HG03520 (cell line): Measurements from ENCODE around the gene CDCP2.
"Not testable (repeated sequence)": the region's sequence is repeated elsewhere in the genome, so short reads cannot be mapped to it uniquely, and the experiment has no call there.

Source experiments
- ATAC-seq: cut with Tn5 transposase; IDR thresholded peaks from one replicate; pipeline ENCODE4 v1.9.1; 2021; ENCODE audit warnings: mild to moderate bottlenecking, moderate library complexity; ENCODE audit not compliant: unreplicated experiment

CDCP2 gene

DNA sequence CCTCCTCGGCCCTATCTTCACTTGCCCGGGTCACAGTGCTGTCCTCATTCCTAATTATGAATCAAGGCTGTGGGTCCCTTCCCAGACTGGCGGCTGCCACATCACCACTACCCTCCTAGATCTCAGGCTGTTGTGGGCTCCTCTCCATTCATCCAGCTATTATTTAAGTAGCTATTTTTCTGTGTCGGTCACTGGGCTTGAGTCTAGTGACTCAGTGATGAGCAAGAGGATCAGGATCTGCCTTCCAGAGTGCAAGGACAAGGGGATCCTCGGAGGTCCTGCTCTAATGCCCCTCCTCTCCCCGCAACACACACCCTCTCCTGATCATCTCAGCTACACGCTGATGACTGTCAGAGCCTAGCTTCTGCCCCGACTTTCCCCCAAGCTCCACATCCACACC lies 34.1 kb downstream of the CDCP2 start:
- ATAC-seq: no peak

DNA sequence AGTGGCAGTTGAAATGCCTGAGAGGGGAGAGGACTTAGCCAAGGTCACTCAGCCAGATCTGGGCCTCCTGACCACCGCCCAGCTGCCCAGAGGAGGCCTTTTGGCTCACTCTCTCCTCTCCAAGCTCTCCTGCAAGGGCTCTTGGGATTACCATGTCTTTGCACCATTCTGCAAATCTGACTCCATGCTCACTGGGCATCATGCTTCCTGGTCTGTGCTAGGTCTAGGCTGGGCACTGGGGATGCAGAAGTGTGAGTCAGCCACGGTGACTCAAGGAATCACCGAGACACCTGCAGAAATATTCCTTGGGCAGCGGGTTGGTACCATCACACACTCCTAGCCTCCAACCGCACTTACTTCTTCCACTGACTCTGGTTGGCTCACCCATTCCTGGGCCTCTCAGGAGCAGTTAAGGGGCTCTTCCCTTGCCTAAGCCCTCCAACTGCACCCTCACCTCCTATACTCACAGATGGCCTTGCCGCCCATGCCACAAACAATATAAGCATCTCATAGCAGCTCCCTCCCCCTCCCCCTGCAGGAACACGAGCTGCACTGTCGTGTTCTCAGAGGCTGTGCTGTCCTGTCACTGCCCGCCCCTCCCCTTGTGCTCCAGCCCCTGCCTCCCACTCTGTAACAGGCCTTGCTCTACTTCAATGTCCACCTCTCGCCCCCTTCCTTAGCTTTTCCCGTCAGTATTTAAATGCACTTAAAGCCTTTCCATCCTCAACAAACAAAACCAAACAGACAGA lies 34.8 kb downstream of the CDCP2 start:
- ATAC-seq: no peak

DNA sequence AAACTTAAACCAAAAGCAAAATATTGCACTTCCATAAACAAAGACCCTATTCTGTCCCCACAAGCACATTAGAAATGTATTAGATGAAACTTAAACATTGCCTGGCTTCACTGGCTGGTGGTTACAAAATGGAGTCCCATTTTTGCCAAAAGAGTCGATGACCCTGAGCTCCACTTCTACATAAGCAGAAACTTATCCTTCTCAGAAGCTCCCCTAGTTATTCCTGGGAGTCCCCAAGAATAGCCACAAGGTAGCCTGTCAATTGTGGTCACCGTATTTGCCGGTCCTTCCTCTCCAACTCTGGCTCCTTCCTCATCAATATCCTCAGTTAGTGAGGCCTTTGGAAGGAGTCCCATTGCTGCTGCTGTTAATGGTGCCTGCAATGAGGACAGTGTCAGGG lies 37.3 kb downstream of the CDCP2 start:
- ATAC-seq: no peak

DNA sequence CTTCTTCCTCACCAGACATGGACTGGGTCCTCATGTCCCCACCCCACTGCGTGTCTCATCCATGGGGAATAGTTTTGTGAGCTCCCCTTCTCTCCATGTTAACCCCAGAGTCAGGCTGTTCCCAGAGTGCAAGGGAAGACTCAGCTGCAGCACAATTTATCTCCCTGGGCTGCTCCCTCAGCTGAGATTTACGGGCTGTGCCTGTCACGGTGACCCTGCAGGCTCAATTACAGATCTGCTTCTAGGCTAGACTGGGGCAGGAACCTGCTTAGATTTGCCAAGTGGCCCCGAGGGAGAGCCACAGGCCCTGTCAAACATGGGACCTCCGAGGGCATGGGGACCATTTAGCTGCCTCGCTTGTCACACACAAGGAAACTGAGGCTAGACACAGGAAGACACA lies 37.8 kb downstream of the CDCP2 start:
- no peak for ATAC-seq

DNA sequence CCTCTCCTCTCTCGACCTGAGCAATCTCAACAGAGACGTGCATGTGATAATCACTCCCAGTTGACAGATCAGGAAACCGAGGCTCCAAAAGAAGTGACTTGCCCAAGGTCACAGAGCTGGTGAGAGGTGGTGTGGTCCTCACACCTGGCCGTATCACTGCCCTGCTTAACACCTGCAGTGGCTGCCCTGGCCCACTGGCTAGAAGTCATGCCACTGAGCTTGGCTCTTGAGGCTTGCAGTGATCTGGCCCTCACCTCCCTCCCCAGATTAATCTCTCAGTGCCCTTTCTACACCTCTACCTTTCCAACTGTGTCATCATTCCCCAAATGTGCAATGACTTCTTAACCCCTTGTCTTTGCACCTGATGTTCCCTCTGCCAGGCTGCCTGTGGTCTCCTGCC lies 38.8 kb downstream of the CDCP2 start:
- ATAC-seq: no peak

DNA sequence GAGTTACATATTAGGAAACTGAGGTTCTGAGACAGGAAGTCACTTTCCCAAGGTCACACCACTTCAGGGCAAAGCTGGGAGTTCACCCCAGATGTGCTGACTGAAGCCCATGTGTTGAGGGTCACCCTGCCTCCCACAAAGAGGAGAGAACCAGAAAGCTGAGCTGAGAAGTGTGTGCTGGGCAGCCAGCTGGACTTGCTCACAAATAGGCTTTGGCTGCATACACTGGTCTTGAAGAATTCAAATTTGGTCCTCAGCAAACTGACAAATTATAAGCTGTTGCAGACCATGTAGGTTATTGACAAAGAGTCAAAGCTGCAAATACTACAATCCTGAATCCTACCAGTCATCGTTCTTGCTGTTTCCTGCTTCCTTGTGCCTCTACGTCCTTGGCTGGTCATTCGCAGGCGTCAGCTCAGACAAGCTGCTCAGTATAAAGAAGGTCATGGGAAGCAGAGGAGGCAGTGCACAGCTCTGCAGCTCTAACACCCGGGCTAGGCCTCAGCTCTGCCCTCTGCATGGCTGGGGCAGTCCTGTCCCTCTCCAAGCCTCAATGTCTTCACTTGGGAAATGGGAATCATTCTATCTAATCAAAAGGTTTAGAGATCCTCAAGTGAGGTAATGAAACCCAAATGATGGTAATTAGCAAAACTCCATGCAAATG lies 40.0 kb downstream of the CDCP2 start:
- ATAC-seq: no peak

DNA sequence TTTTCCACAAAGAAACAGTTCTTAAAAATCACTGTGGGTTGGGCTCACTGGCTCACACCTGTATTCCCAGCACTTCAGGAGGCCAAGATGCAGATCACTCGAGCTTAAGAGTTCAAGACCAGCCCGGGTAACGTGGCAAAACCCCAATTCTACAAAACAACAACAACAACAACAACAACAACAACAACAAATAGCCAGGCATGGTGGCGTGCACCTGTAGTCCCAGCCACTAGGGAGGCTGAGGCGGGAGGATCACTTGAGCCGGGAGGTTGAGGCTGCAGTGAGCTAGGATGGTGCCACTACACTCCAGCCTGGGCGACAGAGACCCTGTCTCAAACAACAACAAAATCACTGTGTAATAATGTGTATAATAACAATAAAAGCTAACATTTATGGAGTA lies 40.8 kb downstream of the CDCP2 start:
- ATAC-seq: no peak

DNA sequence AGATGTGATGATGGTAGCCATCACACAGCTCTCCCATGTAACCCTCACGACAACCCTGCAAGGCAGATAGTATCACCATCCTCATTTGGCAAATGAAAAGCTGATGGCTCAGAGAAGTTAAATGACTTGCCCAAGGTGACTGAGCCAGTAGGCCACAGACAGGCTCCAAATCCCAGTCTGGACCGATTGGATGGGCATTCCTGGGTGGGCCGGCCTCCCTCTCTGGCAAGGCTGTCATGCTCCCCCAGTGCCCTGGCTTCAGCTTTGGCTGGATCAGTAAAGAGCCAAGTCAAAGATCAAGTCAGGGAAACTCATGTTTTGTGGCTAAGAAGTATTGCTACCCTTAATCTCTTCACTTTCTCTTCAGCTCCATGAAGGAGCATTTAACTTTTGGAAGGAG lies 41.2 kb downstream of the CDCP2 start:
- ATAC-seq: no peak

DNA sequence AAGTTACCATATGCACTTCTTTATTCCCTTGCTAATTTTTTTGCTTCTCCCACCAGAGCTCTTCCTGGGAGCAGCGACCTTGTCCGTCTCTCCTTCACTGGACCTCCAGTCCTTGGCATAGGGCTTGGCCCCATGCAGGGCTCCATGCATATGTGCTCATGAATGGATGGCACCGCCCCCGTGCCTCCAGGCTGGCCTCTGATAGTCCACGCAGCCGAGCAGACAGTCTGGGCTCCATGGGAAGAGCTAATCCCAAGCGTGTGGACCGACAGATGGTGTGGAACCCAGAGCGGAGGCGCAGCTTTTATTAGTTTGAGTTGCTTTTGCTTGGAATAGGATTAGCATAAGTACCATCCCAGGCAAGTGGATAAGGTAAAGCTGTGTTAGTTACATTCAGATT lies 41.8 kb downstream of the CDCP2 start:
- ATAC-seq: no peak

DNA sequence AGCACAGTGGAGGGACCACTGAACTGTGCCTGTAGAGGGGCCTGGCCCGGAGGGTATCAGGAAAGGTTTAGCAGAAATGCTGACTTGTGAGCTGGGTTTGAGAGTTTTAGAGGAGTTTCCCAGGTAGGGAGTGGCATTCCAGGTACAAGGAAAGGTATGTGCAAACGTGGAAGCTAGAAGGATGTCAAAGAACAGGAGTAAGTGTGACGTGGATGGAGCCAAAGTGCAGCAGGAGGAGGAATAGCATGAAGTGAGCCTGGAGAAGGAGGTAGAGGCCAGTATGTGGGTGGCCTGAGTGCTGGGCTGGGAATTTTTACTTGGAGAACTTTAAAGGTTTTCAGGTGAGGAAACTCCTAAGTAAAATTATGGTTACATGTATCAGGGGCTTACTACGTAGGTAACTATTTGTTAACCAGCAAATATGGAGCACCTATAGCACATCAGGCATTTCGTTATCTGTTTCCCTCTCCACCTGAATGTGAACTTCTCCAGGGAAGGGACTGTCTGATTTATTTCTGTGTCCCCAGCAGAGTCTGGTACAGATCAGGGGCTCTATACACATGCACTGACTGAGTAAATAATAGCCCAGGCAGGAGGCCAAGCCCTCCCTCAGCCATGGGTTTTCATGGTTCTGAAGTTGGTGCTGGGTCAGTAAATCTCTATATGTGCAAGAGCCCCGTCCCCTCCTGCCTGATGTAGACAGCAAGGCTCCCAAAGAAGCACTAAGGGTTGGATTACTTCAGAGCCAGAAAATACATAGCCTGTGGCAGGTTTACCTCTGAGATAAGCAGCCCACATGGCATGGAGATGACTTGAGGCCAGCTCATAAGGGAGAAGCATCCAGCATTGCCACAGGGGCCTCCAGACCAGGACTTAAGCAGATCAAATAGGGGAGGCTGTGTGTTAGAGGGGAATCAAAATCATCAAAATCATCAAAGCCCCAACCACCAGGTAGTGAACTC lies 43.4 kb downstream of the CDCP2 start:
- ATAC-seq: no peak

DNA sequence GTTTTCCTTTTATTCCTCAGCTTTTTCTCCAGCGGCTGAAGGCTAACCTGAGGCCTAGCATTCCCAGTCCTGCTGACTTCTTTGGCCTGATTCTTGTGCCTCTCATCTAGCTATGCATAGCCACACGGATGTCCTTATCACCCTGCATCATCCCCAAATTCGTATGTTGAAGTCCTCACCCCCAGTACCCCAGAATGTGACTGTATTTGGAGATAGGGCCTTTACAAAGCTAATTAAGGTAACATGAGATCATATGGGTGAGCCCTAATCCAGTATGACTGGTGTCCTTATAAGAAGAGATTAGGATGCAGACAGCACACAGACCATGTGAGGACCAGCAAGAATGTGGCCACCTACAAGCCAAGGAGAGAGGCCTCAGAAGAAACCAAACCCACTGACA lies 44.6 kb downstream of the CDCP2 start:
- no peak for ATAC-seq

DNA sequence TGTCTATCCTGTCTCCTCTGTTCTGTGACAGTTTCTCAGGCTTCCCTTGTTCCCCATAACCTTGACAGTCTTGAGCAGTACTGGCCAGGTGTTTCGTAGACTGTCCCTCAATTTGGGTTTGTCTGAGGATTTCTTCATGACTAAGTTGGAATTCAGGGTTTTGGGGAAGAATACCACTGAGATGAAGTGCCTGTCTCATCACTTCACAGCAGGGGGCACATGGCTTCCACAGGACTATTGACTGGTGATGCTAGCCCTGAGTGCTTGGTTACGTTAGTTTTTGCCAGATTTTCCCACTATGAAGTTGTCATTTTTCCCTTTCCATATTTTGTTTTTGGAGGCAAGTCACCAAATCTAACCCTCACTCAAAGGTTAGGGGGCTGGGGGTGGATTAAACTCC lies 45.7 kb downstream of the CDCP2 start:
- ATAC-seq: no peak

DNA sequence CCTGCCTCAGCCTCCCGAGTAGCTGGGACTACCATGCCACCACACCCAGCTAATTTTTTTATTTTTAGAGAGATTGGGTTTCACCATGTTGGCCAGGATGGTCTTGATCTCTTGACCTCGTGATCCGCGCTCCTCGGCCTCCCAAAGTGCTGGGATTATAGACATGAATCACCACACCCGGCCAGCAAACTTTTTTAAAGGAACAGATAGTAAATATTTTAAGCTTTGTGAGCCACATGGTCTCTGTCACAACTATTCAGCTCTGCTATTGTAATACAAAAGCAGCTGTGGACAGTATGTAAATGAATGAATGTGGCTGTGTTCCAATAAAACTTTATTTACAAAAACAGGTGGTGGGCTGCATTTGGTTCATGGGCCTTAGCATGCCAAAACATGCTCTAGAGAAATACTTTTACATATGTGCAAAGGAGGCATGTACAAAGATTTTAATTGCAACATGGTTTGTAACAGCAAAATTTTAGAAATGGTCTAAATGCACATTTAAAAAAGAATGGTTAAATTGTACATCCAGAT lies 47.0 kb downstream of the CDCP2 start:
- no peak for ATAC-seq

DNA sequence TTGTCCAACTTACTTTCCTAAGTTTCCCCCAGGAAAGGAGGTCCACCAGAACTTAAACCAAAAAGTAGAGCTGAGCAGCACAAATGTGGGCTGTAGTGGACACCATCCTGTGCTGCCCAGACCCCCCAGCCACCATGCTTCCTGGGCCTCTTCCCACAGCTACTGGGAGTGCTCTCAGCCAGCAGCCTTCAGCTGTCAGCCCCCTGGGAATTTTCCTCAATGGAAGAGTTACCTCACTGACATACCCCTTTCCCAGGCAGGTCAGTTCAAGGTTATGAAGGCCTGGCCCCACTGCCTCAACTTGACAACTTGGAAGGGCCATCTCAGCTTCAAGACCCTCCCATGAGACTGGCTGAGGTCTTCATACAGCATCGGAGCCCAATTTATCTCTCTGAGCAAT lies 47.7 kb downstream of the CDCP2 start:
- no peak for ATAC-seq

DNA sequence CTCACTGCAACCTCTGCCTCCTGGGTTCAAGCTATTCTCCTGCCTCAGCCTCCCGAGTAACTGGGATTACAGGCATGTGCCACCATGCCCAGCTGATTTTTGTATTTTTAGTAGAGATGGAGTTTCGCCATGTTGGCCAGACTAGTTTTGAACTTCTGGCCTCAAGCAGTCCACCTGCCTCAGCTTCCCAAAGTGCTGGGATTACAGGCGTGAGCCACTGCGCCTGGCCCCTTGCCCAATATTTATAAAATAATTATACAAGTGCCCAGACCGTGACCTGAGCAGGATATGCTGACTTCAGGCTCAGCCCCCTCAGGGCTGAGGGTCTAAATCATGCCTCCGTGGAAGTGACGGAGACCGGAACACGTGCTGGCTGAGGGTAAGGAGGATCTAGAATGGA lies 48.2 kb downstream of the CDCP2 start:
- ATAC-seq: not testable (repeated sequence)

DNA sequence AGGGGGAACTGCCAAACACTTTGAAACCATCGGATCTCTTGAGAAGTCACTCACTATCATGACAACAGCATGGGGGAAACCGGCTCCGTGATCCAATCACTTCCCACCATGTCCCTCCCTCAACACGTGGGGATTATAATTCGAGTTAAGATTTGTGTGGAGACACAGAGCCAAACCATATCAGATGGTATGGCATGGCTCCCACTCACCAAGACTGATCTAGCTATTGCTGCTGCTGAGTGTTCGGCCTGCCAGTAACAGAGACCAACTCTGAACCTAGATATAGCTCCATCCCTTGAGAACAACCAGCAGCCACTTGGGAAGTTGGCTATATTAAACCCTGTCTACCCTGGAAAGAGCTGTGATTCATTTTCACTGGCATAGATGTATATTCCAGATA lies 49.4 kb downstream of the CDCP2 start:
- ATAC-seq: no peak

DNA sequence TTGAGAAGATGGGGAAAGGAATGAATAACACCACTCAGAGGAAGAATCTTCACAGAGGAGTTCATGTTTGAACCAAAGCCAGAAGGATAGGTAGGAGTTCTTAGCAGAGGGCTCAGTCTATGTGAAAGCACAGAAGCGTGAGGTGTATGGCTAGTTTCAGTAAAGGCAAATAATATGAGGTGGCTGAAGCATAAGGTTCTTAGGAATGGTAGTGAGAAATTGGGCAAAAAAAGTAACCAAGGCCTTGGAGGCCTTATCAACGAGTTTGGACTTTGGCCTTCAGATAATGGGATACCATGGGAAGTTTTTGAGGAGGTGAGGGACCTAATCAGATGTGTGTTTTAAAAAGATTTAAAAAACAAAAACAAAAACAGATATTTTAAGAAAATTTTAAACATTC lies 52.3 kb downstream of the CDCP2 start:
- no peak for ATAC-seq

DNA sequence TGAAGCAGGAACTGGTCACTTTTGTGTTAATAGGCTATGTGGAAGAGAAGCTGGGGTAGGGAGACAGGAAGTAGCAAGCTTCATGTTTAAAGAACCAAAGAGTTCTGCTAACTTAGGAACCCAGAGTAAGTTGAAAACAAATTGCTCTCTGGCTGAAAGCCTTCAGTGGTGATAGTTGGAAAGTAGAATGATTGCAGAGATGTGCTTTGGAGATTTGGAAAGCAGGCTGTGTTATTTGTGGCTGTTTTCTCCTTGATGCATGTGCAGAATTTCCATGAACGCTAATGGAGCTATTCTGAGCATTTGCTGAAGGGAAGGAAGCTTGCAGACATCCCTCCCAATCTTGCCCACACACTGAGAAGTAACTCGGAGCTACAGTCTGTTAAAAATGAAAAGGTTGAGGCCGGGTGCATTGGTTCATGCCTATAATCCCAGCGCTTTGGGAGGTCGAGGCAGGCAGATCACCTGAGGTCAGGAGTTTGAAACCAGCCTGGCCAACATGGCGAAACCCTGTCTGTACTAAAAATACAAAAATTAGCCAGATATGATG lies 53.7 kb downstream of the CDCP2 start:
- no peak for ATAC-seq

DNA sequence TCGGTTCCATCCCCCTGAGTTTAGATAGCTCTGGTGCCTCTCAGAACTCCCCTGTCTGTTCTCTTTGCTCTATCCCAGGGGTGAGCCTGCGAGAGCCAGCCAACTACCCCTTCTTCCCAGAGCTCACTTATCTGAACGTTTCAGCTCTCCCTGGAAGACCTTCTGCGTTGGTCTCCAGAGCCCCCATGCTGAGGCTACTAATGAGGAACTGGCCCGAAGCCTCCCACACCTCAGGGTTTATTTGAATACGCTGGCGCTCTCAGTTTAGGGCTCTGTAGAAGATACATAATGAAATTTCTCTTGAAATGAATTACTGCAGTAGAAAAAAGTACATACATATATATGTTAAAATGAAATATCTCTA lies 55.9 kb downstream of the CDCP2 start:
- no peak for ATAC-seq

DNA sequence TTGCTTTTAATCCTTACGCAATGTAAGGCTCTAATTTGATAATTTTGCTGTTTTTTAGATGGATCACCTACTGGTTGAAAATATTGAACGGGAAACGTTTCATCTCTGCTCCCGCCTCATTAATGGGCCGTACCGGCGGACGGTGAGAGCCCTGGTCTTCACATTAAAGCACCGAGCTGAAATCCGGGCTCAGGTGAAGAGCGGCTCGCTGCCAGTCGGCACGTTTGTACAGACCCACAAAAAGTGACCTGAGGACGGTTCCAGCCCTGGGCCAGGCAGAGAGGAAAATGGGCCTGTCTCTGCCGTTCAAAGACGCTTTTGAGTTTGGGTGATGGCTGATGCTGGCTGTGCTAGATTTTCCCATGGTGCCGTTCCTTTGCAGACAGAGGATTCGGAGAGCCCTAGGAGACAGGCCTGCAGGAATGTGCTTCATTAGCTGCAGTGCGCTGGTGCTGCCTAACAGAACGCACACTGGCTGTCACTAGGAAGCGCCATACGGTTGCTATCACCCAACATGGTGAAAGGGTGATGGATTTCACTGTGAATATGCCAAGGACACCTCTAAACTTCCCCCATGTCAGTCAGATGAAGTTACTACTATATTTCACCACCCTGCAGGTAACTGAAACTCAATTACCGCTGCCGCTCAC lies 56.4 kb downstream of the CDCP2 start:
- ATAC-seq: no peak
